Gastroesophageal sphincter (tissue), 3 donors: ENCODE measurements around the gene LAMA4.
A peak's percentile ranks its signal among the peaks of the same experiment; 100 is the strongest.

Experiments used
- CTCF ChIP-seq, 4 experiments: fragments of 200-600 bp in 2 of 4; fragments of 450-650 bp in 2 of 4; sonication (generic) in 1 of 4; IDR thresholded peaks; one replicate each; pipeline ENCODE4 v1.5.1; 2017 to 2019; ENCODE audit warnings: antibody characterized with exemption in 4 of 4, mild to moderate bottlenecking in 2 of 4, moderate library complexity in 2 of 4
- EP300 ChIP-seq: sonication (generic); formaldehyde crosslinking; IDR thresholded peaks from one replicate; pipeline ENCODE4 v1.6.1; 2017; ENCODE audit warnings: antibody characterized with exemption, mild to moderate bottlenecking
- POLR2A ChIP-seq, 2 donors: fragments of 450-650 bp; IDR thresholded peaks; one replicate each; pipeline ENCODE4 v1.6.1; 2017; ENCODE audit warnings: antibody characterized with exemption in 2 of 2, mild to moderate bottlenecking in 2 of 2, moderate library complexity in 1 of 2

- TF ChIP-seq CTCF (IDR thresholded peaks at IDR 0.05) (peak in 3 of 4 experiments; percentile 20 to 49 (median 42)), EP300 (no peak), POLR2A (IDR thresholded peaks at IDR 0.05) (no peak)
Measured at GRCh38 chr6:112269114-112269513, 14.7 kb upstream of the LAMA4 start.
